ENCODE measurements around the gene ZNF586. TPM values are rescaled to one million over a fixed set of nuclear protein-coding genes. Genes with fewer than 3 reads are reported as not detected.
"Not testable (repeated sequence)": the region's sequence is repeated elsewhere in the genome, so short reads cannot be mapped to it uniquely, and the experiment has no call there.

ZNF586 gene
- total and polyA plus RNA-seq, 3 donors from 2014 or later, result 6.7 to 28.3 (median 20.3) TPM

DNA sequence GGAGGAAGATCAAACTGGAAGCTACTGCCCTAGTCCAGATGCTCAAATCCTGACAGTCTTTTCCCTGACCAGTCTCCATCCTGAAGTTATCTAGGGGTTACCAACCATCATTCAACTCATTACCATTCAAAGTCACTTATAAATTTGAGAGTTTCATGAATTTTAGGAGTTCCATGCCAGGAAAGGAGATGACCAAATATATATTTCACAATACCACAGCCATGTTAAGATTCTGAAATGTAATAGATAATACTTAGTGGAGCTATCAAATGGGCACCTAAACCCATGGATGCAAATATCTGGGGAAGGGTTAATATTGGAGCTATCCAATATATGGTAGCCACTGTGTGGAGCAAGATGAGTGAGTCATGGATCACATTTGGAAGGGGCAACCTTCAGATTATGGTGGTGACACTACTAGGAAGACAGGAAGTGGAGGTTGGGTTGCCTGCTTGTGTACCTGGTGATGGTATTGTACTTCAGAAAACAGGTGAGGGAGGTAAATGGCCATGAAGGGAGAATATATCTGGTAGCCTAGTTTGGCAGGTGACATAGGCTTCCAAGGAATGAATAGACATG lies 18.7 kb downstream of the ZNF586 start:
- Histone ChIP-seq H3K27me3 (no peaks in the 10 kb centered on the region), H3K4me1 (no peaks in the 10 kb centered on the region), H3K4me3 (no peak overlapping the region), H3K27ac (no peak overlapping the region), H3K9me3 (no peaks in the 10 kb centered on the region), H3K36me3 (ENCODE audit: low read depth, missing control alignments) (no peaks in the 10 kb centered on the region)
- DNase-seq, result no peak
- no peak for TF ChIP-seq POLR2A (IDR thresholded peaks at IDR 0.05)
- TF ChIP-seq, protein P1, sequence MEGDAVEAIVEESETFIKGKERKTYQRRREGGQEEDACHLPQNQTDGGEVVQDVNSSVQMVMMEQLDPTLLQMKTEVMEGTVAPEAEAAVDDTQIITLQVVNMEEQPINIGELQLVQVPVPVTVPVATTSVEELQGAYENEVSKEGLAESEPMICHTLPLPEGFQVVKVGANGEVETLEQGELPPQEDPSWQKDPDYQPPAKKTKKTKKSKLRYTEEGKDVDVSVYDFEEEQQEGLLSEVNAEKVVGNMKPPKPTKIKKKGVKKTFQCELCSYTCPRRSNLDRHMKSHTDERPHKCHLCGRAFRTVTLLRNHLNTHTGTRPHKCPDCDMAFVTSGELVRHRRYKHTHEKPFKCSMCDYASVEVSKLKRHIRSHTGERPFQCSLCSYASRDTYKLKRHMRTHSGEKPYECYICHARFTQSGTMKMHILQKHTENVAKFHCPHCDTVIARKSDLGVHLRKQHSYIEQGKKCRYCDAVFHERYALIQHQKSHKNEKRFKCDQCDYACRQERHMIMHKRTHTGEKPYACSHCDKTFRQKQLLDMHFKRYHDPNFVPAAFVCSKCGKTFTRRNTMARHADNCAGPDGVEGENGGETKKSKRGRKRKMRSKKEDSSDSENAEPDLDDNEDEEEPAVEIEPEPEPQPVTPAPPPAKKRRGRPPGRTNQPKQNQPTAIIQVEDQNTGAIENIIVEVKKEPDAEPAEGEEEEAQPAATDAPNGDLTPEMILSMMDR (IDR thresholded peaks at IDR 0.05), result no peak
- intact Hi-C loops (cut with DNase I; ENCODE audit: low total_unique reads), result no loop called here

DNA sequence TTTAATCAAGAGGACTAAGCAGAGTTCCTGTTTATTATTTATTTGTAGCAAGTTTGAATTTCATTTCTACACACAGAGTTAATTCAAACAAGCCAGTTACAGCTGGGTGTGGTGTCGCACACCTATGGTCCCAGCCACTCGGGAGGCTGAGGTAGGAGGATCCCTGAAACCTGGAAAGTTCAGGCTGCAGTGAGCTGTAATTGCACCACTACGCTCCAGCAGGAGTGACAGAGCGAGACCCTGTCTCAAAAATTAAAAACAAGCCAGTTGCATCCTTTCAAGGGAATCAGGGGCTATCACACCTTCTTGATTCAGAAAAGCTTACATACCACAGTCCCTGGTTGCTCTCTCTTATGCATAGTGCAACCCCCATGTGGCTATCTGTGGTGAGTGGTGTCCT lies 19.8 kb downstream of the ZNF586 start:
- Histone ChIP-seq H3K9me3 (no peaks in the 10 kb centered on the region), H3K36me3 (ENCODE audit: low read depth, missing control alignments) (no peaks in the 10 kb centered on the region), H3K27me3 (no peaks in the 10 kb centered on the region), H3K4me3 (no peak overlapping the region), H3K4me1 (no peaks in the 10 kb centered on the region), H3K27ac (no peak overlapping the region)
- 99% methylated on average over 4 of the region's 4 CpGs for WGBS, 2 donors
- intact Hi-C loops (cut with DNase I; ENCODE audit: low total_unique reads), result no loop called here
- TF ChIP-seq, protein P1 (IDR thresholded peaks at IDR 0.05), result no peak
- TF ChIP-seq POLR2A (IDR thresholded peaks at IDR 0.05), result no peak
- DNase-seq, result no peak

DNA sequence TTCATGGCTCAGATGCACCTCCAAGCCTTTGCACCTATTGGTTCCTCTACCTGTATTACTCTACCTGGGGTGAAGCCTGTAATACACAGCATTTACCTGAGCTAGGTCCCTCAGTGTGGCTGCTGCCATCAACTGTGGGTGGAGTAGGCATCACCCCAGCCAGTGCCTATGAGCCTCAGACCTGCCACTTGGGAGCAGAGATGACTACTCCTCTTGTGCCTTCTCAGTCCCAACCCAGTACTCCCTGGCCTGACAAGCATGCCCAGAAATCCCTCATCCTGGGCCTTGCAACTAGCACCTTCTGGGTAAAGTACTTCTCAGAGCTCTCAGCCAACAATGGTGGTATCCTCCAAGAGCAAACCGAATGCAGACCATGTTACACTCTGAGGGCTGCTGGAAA lies 27.1 kb downstream of the ZNF586 start:
- DNase-seq; H3K27me3 ChIP-seq; H3K4me1 ChIP-seq; H3K36me3 ChIP-seq (ENCODE audit: low read depth, missing control alignments); H3K27ac ChIP-seq; intact Hi-C loops (cut with DNase I; ENCODE audit: low total_unique reads); H3K9me3 ChIP-seq; H3K4me3 ChIP-seq: not testable (repeated sequence)
- 83 to 95% methylated on average over 1 of the region's 1 CpG for WGBS, 2 donors

DNA sequence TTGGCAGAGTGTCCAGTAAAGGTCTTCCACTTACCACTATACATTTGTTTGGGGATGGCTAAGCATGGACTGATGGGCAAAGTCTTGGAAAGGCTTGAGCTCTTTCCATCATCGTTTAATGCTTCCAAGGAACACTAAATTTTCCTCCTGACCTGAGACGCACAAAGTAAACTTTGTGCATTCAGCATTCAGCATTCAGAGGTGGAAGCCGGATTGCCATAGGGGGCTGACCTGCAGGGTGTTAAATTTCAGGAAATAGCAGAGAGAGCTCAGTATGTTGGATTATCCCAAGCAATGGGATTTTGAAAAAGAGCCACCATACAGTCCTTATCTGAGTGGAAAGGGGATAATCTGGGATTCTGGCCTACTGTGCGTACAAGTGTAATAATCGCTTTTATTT lies 31.2 kb downstream of the ZNF586 start:
- H3K27ac ChIP-seq, result no peak overlapping the region
- WGBS, 2 donors, result 80 to 81% methylated on average over 5 of the region's 5 CpGs

DNA sequence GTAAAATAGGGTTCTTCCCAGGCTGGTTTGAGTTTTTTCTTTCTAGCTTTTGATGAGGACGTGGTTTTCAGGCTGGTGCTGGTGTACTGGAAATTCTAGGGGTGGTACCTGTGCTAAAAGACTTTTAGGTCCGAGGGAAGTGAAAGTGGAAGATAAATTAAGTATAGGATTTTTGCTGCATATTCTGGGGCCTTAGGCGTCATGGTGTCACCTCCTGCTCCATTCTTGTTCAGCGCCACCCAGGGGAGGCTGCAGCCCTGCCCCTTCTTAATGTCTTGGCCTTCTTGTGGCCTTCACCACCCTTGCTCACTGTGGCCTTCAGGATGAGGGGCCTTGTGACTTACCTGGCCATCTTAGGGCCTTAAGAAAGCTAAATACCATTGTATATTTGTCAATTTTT lies 32.8 kb downstream of the ZNF586 start:
- TF ChIP-seq POLR2A (IDR thresholded peaks at IDR 0.05), result no peak
- TF ChIP-seq, protein P1 (IDR thresholded peaks at IDR 0.05), result no peak
- intact Hi-C loops (cut with DNase I; ENCODE audit: low total_unique reads), result no loop called here
- WGBS, 2 donors, result 88 to 89% methylated on average over 4 of the region's 4 CpGs
- no peak for DNase-seq
- Histone ChIP-seq H3K36me3 (ENCODE audit: low read depth, missing control alignments) (no peaks in the 10 kb centered on the region), H3K9me3 (no peaks in the 10 kb centered on the region), H3K27me3 (no peaks in the 10 kb centered on the region), H3K4me3 (no peak overlapping the region), H3K27ac (no peak overlapping the region), H3K4me1 (no peaks in the 10 kb centered on the region)

More for the DNA sequence above, 31.2 kb downstream of the ZNF586 start:
- no peak for DNase-seq
- TF ChIP-seq, protein P1 (IDR thresholded peaks at IDR 0.05), result no peak
- no peak for TF ChIP-seq POLR2A (IDR thresholded peaks at IDR 0.05)
- Histone ChIP-seq H3K4me1 (no peaks in the 10 kb centered on the region), H3K27me3 (no peaks in the 10 kb centered on the region), H3K36me3 (ENCODE audit: low read depth, missing control alignments) (no peaks in the 10 kb centered on the region), H3K9me3 (no peaks in the 10 kb centered on the region), H3K4me3 (no peak overlapping the region)
- intact Hi-C loops (cut with DNase I; ENCODE audit: low total_unique reads), result no loop called here
